GM21737 (cell line): ENCODE results near the gene RNF157.

Experiments
- ATAC-seq: cut with Tn5 transposase; IDR thresholded peaks from one replicate; pipeline ENCODE4 v1.9.1; 2021; ENCODE audit warnings: mild to moderate bottlenecking, moderate library complexity; ENCODE audit not compliant: unreplicated experiment

The RNF157 gene

DNA sequence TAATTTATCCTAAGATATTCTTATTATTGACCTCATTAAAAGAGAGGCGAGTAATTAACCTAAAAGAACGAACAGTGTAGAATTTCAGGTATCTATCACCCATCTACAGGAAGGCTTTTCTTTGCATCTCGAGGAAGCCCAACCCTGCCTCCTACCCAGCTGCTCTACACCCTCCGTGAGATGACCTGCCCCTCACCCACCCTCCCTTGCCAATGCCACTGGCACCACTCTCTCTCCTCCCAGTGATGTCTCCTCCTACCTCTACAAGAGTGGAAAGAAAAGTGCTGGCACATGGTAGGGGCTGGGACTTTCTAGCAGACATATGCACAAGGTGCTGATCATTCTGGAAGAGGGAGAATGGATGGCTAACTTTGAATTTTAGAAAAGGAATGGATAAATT lies 76.4 kb downstream of the RNF157 start:
- ATAC-seq: no peak

DNA sequence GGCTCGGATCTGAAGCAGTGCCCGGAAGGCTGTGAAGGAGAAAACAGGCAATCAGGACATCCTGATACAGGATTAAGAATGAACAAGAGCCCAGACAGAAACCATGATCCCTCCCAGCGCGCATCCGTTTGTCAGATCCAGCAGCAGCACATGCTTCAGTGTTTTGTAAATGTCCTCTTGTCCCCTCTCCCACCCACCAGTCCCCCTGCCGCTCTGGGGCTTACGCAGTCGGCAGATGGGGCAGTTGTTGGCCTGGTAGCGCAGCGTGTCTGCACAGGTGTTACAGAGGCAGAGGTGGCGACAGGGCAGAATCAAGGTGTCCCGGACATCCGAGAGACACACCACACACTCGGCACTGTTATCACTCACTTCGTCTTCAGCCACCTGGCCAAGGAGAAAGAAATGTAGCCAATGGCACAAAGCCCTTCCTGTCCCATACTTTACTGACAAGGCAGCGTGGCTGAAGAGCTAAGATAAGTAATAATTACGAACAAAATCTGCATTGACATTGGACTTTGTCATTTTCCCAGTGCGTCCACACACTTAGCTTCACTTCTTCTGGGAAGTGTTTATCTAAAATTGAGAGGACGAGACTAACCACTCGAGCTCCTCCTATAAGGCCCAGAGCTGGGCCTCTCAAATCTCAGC lies 78.5 kb downstream of the RNF157 start:
- ATAC-seq: no peak

DNA sequence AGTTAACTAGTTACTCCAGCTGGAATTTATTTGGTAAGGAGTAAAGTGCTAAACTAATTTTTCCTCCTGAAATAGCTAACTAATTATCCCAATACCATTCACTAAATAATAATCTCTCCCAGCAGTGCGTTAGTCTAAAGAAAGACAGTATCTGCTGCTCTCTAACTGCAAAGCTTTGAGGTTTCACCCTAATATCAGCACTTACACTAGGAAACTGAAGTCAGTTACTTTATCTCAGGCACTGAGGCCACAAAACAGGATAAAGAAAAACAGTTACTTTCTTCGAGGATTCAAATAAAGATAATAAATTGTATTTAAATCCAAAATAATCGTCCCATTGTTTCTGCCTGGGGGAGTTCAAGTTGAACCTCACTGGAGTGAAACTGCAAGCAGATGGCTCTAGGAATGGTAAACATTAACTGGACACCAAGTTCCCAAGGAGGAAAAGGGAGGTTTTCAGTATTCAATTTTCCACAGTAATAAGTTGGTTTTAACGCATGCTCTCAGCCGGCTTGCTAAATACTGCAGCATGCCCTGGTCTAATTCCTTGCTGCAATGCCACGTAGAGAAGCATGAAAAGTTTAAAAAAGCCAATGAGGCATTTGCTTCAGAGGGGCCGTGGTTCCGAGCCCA lies 79.3 kb downstream of the RNF157 start:
- no peak for ATAC-seq

DNA sequence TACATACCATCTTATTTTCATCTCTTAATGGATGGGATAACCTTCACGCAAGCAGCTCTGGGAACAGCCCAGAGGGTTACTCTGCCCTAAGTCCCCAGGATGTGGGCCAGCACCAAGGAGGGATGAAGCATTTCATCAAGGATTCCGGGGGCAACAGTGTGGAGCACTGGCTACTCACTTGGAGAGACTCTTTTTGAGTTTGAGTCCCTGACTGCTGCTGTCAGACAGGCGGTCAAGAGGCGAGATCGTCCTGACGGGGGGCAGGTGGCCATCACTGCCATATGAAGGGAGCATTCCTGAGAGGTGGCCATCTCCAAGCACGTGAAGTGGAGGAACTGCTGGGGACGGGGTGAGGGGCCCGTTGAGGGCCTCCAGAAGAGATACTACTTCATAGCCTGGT lies 81.1 kb downstream of the RNF157 start:
- no peak for ATAC-seq

DNA sequence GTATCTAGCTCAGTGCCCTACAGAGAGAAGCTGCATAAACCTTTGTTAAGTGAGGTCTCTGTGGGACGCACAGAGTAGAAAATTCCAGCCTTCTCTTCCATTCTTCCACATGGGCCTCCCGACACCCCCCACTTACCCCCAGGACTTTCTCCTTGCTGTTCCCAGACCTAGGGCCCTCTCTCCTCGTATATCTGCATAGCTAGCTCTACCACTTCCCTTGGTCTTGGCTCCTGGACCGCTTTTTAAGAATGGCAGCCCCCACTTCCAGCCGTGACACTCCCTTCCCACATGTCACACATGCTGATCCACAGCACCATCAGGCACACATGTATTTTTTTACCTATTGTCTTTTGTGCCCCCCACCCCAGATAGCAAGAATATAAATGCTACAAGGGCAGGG lies 82.5 kb downstream of the RNF157 start:
- no peak for ATAC-seq

DNA sequence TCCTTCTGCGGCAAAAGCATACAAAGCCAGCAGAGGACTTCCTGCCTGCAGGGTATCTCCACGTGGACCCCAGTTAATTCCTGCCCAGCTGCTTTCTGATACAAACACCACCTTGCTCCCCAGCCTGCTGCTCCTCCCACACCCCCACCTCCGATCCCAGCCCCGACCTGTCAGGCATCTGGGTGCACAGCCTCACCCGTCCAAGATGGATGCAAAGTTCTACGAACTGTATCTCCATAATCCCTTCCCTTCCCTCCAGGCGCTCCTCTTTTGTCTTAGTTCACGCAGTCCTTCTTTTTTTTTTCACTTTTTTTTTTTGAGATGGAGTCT lies 83.7 kb downstream of the RNF157 start:
- ATAC-seq: no peak

DNA sequence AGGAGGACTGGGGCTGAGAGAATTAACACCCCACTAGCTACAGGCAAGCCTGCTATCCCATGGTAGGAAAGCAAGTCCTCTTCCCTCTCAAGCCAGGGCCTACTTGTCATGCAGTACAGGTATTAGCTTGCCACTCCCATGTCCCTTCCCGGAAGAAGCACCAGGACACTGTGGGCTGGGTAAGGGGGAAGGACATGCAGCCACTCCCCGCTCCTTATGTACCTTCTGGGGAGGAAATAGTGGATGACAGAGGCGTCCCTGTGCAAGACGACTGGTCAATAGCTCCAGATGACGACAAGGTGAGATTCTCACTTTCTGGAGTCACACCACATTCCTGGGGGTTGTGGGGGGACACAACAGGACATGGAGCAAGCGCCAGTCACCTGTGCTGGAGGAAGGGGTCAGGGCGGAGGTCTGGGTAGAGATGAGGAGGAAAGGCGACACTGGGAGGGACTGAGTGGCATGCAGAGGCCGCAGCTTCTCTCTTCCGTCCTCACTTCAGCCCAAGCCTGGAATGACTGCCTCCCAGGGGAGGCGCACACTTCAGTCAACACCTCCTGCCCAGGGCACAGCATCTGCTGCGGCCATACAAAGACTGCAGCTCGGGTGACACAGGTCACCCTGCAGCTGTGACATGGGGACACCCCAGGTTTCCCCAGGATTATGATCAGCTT lies 84.2 kb downstream of the RNF157 start:
- ATAC-seq: no peak

DNA sequence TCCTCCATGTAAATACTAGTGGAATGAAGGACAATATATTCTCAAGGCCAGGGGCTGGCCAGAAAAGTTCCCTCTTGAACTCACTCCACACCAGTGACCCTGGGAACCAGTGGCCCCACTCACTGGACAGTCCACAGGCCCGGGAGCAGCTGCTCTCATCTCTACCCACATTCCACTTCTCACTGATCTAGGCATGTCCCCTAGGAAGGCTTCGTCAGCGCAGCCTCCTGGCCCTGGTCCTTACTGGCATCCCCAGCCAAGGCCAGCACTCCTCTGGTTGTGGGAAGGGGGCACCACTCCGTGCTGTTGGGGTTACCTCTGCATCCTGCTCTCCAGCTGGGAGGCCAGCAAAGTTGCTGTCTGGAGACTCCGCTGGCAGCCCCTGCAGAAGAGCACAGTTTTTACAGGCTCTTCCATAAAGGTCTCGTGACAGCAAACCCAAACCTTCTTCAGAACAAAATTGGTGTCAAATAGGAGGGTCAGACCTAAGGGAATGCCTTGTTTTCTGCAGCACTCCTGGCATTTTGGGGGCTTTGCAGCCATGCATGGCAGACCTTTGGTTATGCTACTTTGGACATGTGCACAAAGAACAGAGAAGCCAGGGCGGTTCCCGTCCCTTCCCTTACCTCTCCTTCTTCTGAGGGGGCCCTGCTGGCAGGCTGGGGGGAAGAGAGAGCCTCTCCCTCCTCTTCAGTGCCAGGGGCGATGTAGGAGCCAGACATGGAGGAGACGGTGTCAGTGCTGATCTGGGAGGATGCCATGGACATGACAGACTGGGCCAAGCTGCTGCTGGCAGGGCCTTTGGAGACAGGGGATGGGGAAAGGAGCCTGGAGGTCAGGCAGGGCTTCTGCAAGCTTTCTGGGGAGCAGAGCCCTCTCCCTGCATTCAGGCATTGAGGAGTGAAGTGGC lies 85.1 kb downstream of the RNF157 start:
- no peak for ATAC-seq

DNA sequence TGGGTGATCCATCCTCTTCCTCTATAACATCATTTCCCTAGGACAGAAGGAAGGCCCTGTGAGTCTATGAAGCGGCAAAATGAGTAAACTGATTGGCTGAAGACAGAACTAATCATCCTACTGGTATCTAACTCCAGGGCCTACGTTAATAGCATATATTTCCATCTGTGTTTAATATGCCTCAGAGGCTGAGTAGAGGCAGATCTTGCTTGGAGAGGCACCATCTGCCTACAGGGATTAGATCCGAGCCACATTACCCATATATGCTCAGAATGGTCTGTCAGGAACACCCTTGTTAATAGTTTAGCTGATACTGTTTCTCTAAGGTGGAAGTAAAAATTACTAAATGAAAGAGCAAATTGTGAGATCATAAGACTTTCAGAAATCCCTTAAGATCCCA lies 86.0 kb downstream of the RNF157 start:
- no peak for ATAC-seq

DNA sequence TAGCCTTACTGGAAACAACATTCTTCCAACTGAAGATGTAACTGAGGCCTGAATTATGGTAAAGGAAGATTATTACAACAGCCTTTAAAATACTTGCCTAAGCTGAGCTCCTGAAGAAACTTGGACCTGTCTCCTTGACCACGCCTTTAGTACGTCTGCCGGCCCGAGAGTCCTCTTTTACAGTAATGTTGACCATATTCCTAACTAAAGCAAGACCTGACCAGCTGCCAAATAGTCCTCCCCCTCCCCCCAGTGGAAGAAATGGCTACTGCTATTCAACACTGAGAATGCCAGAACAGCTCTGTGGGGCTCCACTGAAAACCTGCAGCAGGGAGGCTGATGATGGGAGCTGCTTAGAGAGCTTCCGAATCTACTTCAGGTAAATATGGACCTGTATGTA lies 86.7 kb downstream of the RNF157 start:
- ATAC-seq: no peak

DNA sequence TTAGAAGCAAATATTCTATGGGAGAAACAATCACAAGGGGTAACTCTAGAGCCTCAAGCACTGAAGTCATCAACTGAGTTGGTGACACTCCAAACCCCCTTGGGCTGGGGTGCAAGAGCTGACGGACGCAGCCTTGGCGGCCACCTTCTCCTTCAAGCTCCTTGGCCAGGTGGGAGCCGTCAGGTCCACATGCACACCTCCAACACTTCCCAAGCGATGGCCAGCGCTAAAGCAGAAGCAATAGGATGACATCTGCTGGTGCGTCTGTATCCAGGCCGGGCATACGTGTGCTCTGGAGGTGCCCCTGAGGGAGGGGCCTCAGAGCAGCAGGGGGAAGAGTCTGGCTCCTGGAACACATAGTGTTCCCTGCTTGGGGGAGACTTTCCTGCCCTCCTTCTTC lies 87.1 kb downstream of the RNF157 start:
- ATAC-seq: no peak

DNA sequence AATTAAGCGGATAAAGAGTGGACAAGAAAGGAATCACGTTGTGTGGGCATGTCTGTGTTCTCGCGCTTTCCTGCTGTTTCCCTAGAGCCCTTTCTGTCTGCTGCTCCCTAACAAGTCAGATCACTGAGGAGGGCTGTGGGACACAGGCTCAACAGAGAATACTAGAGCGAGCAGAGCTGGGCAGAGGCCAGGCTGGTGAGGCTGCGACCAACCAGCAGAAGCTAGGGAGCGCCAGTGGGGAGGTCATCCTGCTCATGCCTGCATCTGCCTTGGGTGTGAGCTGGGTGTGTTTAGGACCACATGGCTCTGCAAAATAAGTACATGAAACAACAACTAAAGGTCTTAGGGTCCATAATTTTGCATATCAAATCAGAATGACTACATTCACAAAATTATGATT lies 87.7 kb downstream of the RNF157 start:
- no peak for ATAC-seq

DNA sequence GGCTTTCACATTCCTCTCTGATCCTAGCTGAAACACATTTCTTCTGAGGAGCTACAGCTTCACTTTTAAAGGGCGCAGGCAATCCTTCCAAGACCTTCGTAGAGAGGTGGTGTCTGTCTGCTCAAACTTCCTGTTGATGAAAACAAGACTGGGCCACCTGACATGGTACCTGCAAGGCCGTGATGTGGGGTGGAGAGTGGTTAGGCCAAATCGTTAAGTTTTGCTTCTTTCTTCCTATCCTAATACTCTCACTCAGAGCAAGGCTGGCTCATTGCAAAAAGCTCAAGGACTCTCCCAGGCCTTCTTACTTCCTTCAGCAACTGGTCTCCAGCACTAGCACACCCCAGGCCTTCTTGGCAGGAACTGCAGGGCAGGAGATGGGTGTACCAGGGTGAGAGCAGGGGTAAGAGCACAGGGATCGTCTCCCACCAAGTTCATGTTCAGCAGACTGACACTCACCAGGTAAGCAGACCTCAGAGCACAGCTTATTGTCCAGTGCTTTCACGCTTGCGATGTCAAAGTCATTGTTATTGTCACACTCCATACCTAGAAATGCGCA lies 88.3 kb downstream of the RNF157 start:
- ATAC-seq: no peak

DNA sequence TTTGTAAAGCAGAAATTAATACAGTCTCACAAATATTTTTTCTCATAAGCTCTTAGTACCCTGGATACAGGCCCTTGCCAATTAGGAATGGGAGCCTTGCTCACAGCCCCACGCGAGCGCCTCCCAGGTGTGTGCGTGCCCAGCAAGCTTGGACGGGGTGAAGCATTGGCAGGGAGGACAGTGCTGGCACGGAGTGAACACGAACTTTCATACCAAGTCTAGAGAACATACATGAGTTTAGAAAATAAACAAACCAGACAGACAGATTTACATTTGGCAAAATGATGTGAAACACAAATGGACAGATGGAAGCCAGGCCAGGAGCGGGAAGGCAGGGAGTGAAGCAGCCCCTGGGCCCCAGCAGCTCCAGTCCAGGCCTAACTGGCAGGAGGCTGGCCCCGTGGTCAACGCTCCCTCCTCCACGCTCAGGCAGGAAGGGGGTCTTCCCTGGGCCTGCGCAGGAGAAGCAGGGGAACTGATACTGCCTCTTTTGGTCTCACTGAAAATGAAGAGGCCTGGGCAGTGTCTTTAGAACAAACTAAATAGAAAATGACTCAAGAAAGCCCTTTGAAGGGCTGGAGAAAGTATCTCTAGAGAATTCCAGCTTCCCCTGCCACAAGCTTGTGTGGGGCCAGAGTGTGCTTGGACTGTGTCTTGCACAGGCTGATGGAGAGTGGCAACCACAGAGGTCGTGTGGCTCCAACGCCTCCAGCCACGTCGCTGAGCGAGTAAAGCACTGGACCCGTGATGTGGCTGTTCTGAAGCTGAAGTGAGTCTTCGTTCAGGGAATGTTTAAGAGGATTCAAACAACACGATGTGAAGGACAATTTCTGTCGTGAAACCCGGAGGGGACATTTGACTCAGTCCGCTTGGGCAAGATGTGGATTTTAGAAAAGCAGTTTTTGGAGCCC lies 89.3 kb downstream of the RNF157 start:
- no peak for ATAC-seq

DNA sequence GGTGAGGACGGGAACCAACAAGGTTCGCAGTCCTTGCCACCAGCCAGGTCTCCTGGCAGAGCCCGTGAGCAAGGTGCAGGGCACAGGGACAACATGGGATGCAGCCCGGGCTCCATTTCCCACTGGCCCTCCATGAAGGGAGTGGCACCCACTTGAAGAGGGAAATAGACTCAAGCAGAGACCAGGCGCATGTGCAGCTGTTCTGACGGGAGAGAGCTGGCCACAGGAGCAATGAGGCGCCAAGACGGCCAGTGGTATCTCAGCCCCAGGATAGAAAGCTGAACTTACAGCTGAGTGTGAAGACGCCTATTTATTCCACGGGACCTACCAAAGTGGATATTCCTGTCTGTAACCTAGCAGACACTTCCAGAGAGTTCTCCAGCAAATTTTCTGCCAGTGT lies 91.1 kb downstream of the RNF157 start:
- no peak for ATAC-seq

DNA sequence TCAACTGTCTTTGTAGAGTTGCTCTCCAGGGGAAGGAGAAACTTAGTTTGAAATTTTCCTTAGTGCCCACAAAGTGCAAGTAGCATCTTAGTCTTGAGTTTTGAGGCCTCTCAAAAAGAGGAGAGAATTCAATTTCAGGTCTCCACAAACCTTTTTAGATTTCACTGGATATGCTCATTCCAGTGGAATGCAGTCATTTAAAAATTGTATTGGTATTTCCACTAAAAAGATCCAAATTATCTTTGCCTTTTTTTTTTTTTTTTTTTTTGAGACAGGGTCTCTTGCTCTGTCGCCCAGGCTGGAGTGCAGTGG lies 92.3 kb downstream of the RNF157 start:
- no peak for ATAC-seq

DNA sequence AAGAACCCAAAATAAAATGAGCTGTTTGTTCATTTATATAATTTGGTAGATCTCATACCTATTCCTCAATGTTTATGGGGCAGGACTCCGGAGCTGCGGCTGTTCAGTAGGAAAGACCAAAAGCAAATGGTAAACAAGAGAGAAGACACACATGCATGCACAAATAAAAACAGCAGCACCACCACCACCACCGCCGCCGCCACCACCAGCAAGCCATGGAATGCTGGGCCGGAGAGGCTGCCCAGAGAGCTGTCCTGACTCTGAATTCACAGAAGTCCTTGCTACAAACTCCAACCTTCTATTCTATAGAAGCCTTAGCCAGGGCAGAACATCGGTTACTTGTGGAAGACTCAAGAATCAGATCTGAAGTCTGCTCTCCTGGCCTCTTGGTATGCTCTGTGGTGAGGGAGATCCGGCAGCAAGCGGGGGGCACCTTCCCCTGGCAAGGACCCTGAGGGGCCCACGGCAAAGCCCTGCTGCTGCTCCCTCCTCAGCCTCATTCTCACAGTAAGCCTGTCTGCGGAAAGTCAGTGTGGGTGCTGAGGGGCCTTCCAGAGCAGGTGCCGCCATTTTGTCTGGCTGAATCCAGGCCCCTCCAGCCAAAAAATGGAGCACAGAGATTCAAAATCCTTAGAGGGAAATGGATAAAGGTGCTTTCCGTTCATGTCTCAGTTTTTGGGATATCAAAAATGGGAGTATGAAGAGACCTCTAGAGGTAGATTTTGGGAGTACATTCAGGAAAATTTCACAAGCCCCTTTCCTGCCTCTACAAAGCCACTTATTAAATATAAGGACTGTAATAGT lies 92.9 kb downstream of the RNF157 start:
- ATAC-seq: no peak

DNA sequence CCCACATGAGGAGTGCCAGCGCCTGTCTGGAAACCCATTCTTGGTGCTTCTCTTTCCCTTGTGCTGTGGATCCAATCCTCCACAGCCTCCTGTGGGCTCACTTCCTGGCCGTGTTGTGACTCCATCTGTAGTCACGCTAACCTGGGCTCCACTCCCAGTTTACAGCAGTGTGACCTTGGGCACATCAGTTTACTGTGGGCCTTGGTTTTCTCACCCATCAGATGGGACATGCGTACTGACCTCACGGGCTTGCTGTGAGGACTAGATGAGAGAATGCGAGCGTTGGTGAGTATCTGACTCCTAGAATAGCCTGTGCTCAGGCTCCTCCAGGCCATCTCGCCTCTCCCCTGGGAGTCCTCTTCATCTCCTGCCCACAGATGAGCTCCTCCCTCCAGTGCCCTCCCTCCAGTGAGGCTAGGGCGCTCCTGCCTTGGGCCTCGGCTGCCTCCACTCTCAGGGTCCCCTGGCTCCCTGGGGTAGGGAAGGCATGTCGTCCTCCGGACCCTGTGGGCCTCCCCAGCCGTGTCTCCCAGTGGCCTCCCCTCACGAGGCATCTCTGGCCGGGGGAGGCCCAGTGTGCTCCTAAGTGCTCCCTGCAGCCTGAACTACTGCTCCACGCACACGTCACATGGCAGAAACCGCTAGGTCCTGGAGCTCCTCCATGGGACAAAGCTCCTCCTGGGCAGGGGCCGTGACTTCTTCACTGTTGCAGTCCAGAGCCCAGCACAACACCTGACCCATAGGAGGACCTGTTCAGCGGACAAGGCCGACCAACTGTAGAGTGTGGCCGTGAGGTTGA lies 94.0 kb downstream of the RNF157 start:
- no peak for ATAC-seq
